NCI-H2196 (cell line): ENCODE data around the gene TMEM87A.
"Not testable (repeated sequence)": the region's sequence is repeated elsewhere in the genome, so short reads cannot be mapped to it uniquely, and the experiment has no call there.

ENCODE experiments used
- DNase-seq: peaks from one replicate; lab custom pipeline; 2025; ENCODE audit not compliant: unreplicated experiment; lab: John Stamatoyannopoulos, UW

The TMEM87A gene

GRCh38 chr15:42273900-42274701, 868 bp upstream of the TMEM87A start:
- DNase-seq: no peak

GRCh38 chr15:42270996-42271395, 2.2 kb downstream of the TMEM87A start:
- DNase-seq: no peak

GRCh38 chr15:42270551-42270950, 2.7 kb downstream of the TMEM87A start:
- DNase-seq: no peak

- DNase-seq: no peak
These were observed 5.9 kb downstream of the TMEM87A start for GRCh38 chr15:42267286-42267685.

- DNase-seq: no peak
These were observed 8.4 kb downstream of the TMEM87A start for GRCh38 chr15:42264795-42265194.

GRCh38 chr15:42253300-42253699, 19.9 kb downstream of the TMEM87A start:
- DNase-seq: no peak

- DNase-seq: no peak
These were observed 32.4 kb downstream of the TMEM87A start for GRCh38 chr15:42240823-42241222.

- DNase-seq: no peak
These were observed 33.6 kb downstream of the TMEM87A start for GRCh38 chr15:42239528-42240182.

- DNase-seq: no peak
These were observed 40.1 kb downstream of the TMEM87A start for GRCh38 chr15:42233107-42233506.

GRCh38 chr15:42232606-42233005, 40.6 kb downstream of the TMEM87A start:
- DNase-seq: no peak

GRCh38 chr15:42231088-42231487, 42.1 kb downstream of the TMEM87A start:
- DNase-seq: no peak

- DNase-seq: not testable (repeated sequence)
These were observed 44.3 kb downstream of the TMEM87A start for GRCh38 chr15:42228981-42229380.

- no peak for DNase-seq
These were observed 45.2 kb downstream of the TMEM87A start for GRCh38 chr15:42228036-42228435.

GRCh38 chr15:42226648-42227047, 46.6 kb downstream of the TMEM87A start:
- DNase-seq: no peak

- no peak for DNase-seq
These were observed 53.0 kb downstream of the TMEM87A start for GRCh38 chr15:42220216-42220615.

GRCh38 chr15:42218953-42219592, 54.2 kb downstream of the TMEM87A start:
- DNase-seq: no peak

GRCh38 chr15:42217568-42217967, 55.7 kb downstream of the TMEM87A start:
- no peak for DNase-seq

- no peak for DNase-seq
These were observed 57.1 kb downstream of the TMEM87A start for GRCh38 chr15:42215913-42216829.

- DNase-seq: no peak
These were observed 58.6 kb downstream of the TMEM87A start for GRCh38 chr15:42214600-42214999.

- DNase-seq: no peak
These were observed 59.7 kb downstream of the TMEM87A start for GRCh38 chr15:42213511-42213910.

GRCh38 chr15:42210696-42211095, 62.5 kb downstream of the TMEM87A start:
- no peak for DNase-seq
